Type B pancreatic cell (in vitro differentiated cells): ENCODE results near the gene KNDC1. TPM values are rescaled to one million over a fixed set of nuclear protein-coding genes. Genes with fewer than 3 reads are reported as not detected.

Experiments
- DNase-seq: peaks from one replicate; pipeline ENCODE4 v3.0.0; 2021; ENCODE audit warnings: mixed read lengths; ENCODE audit not compliant: unreplicated experiment; ENCODE audit errors: extremely low spot score
- H3K27ac Mint-ChIP-seq: 2 replicates; pipeline ENCODE4 v1.8.0; 2021; ENCODE audit warnings: mild to moderate bottlenecking, mixed read lengths
- H3K27me3 Mint-ChIP-seq: 2 replicates; pipeline ENCODE4 v1.8.0; 2021; ENCODE audit warnings: mixed read lengths
- H3K36me3 Mint-ChIP-seq: 2 replicates; pipeline ENCODE4 v1.8.0; 2021; ENCODE audit warnings: mixed read lengths
- H3K4me1 Mint-ChIP-seq: one replicate; pipeline ENCODE4 v1.8.0; 2021; ENCODE audit warnings: mixed read lengths; ENCODE audit not compliant: unreplicated experiment
- H3K4me3 Mint-ChIP-seq: 2 replicates; pipeline ENCODE4 v1.8.0; 2021; ENCODE audit warnings: mild to moderate bottlenecking, mixed read lengths
- H3K9me3 Mint-ChIP-seq: 2 replicates; pipeline ENCODE4 v1.8.0; 2021; ENCODE audit warnings: mixed read lengths
- total RNA-seq: library from RNA; stranded (reverse); gene quantifications from 2 replicates; pipeline ENCODE4 v1.2.1, GENCODE V29; 2021; ENCODE audit warnings: low replicate concordance
- TF ChIP-seq, protein P1 (sequence below): fragments of 200-600 bp; sonication (generic); conservative IDR thresholded peaks from 2 replicates; pipeline ENCODE4 v1.5.0; 2021; ENCODE audit warnings: antibody characterized with exemption, mild to moderate bottlenecking

The KNDC1 gene
- total RNA-seq, 1 donor from 2014 or later = 6.4 TPM

DNA sequence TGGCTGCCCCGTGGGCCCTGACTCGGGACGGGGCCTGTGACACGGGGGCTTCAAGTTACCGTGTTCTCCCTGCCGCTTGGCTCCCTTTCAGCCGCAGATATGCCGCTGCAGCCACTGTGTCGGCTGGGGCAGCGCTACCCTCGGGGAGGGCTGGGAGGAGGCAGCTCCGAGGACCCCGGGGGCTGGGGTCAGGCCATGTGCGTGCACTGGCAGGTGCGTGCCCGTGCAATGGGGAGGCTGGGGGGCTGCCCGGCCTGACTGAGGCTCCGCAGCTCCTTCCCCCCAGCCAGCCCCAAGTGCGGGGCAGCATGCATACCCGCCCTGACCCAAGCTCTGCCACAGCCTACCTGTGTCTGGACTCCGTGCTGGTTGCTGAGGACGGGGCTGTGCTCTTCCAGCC, 29.2 kb downstream of the KNDC1 start:
- H3K9me3 Mint-ChIP-seq = peaks cover 8% of the 10 kb centered on the region
- H3K4me3 Mint-ChIP-seq = no peak overlapping the region
- H3K36me3 Mint-ChIP-seq = no peaks in the 10 kb centered on the region
- H3K27me3 Mint-ChIP-seq = peaks cover 13% of the 10 kb centered on the region
- no peak for DNase-seq
- no peak overlapping the region for H3K27ac Mint-ChIP-seq
- H3K4me1 Mint-ChIP-seq = no peaks in the 10 kb centered on the region
- TF ChIP-seq, protein P1, sequence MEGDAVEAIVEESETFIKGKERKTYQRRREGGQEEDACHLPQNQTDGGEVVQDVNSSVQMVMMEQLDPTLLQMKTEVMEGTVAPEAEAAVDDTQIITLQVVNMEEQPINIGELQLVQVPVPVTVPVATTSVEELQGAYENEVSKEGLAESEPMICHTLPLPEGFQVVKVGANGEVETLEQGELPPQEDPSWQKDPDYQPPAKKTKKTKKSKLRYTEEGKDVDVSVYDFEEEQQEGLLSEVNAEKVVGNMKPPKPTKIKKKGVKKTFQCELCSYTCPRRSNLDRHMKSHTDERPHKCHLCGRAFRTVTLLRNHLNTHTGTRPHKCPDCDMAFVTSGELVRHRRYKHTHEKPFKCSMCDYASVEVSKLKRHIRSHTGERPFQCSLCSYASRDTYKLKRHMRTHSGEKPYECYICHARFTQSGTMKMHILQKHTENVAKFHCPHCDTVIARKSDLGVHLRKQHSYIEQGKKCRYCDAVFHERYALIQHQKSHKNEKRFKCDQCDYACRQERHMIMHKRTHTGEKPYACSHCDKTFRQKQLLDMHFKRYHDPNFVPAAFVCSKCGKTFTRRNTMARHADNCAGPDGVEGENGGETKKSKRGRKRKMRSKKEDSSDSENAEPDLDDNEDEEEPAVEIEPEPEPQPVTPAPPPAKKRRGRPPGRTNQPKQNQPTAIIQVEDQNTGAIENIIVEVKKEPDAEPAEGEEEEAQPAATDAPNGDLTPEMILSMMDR = no peak

DNA sequence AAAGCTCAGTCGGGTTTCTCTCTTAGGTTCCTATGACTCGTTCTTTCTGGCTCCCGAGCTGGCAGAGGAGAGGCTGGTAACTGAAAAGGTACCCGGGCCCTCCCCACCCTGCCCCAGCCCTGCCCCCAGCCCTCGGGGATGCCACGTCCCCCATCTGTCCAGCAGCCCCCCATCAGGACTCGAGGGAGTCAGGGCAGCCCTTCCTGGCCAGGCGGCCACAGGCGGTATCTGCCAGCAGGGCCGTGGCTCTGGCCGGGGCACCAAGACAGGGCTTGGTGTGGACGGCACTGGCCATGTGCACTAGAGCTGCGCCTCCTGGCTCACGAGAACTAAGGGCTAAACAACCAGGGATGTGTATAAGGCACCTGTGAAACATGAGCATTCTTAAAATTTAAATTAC, 29.7 kb downstream of the KNDC1 start:
- Mint-ChIP-seq H3K4me1 (no peaks in the 10 kb centered on the region), H3K36me3 (no peaks in the 10 kb centered on the region), H3K9me3 (peaks cover 11% of the 10 kb centered on the region), H3K27ac (no peak overlapping the region), H3K4me3 (no peak overlapping the region), H3K27me3 (peaks cover 13% of the 10 kb centered on the region)
- TF ChIP-seq, protein P1 = no peak
- no peak for DNase-seq

DNA sequence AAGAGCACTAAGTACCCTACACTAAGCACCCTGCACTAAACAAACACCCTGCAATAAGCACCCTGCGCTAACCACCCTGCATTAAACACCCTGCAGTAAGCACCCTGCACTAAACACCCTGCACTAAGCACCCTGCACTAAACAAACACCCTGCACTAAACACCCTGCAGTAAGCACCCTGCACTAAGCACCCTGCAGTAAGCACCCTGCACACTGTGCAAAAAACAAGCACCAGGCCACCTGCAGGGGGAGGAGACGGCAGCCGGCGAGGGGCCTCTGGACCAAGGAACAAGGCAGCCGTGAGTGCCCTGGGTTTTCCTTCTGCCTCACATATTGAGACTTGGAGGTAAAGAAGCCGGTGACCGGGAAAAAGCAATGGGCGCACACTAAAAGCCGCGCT, 30.2 kb downstream of the KNDC1 start:
- Mint-ChIP-seq H3K27ac (no peak overlapping the region), H3K36me3 (no peaks in the 10 kb centered on the region), H3K4me1 (no peaks in the 10 kb centered on the region), H3K4me3 (no peak overlapping the region), H3K27me3 (peaks cover 13% of the 10 kb centered on the region), H3K9me3 (peaks cover 12% of the 10 kb centered on the region)
- no peak for DNase-seq
- TF ChIP-seq, protein P1 = no peak

DNA sequence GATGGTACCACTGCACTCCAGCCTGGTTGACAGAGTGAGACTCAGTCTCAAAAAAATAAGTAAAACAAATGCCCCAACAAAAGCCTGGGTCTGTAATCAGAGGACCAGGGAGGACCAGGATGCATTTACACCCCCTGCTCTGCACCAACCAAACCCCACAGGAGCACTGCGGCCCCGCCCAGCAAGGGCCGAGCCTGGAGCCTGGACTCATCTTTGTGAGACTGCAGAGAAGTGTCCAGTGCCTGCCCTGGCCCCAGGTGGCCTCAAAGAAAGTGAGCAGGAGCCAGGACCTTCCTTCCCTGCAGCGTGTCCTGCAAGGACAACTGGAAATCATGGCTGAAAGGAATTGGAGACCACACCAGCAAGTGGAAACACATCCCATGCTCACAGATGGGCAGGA, 31.6 kb downstream of the KNDC1 start:
- H3K4me1 Mint-ChIP-seq = no peaks in the 10 kb centered on the region
- no peak overlapping the region for H3K4me3 Mint-ChIP-seq
- TF ChIP-seq, protein P1 = no peak
- H3K27me3 Mint-ChIP-seq = peaks cover 13% of the 10 kb centered on the region
- no peak overlapping the region for H3K27ac Mint-ChIP-seq
- peaks cover 12% of the 10 kb centered on the region for H3K9me3 Mint-ChIP-seq
- H3K36me3 Mint-ChIP-seq = no peaks in the 10 kb centered on the region
- no peak for DNase-seq

DNA sequence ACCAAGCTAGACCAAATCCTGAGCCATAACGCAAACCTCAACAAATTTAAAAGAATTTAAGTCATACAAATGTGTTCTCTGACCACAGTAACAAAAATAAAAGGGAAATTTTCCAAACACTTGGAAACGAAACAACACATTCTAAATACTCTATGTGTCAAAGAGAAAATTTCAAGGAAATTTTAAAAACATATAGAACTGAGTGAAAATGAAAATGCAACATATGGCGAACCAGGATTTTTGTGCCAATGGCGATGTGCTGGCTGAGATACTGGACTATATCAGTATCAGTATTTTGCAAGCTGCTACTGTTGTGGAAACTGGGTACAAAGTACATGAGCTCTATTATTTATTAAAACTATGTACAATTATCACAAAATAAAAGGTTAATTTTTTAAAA, 34.1 kb downstream of the KNDC1 start:
- H3K27me3 Mint-ChIP-seq = peaks cover 13% of the 10 kb centered on the region
- no peak overlapping the region for H3K4me3 Mint-ChIP-seq
- no peaks in the 10 kb centered on the region for H3K4me1 Mint-ChIP-seq
- peaks cover 12% of the 10 kb centered on the region for H3K9me3 Mint-ChIP-seq
- H3K36me3 Mint-ChIP-seq = no peaks in the 10 kb centered on the region
- H3K27ac Mint-ChIP-seq = no peak overlapping the region
- no peak for DNase-seq
- TF ChIP-seq, protein P1 = no peak

DNA sequence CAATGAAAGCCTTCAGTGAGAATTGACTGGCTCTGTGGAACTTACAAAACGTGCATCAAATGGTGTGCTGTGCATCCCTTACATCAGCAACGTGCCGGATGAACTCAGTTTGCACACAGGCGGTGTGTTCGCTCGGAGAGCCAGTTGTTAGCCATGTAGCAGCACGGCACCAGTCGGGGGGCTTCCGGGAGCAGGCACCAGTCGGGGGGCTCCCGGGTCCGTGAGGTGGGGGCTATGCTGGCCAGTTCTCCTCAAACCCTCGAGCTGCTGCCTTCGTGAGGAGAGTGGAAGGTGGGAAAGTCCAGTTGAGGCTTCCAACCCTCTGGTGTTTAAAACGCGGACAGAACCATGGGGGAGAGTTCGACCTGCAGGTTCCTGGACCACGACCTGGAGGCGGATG, 35.1 kb downstream of the KNDC1 start:
- no peak for DNase-seq
- Mint-ChIP-seq H3K36me3 (no peaks in the 10 kb centered on the region), H3K27ac (no peak overlapping the region), H3K27me3 (peaks cover 13% of the 10 kb centered on the region), H3K4me3 (no peak overlapping the region), H3K9me3 (peaks cover 12% of the 10 kb centered on the region), H3K4me1 (no peaks in the 10 kb centered on the region)
- TF ChIP-seq, protein P1 = no peak
